SHP77 (cell line): ENCODE data around the gene MGST2.
"Not testable (repeated sequence)": the region's sequence is repeated elsewhere in the genome, so short reads cannot be mapped to it uniquely, and the experiment has no call there.

Source experiments
- DNase-seq, 2 experiments: peaks; one replicate each; lab custom pipeline; 2025; lab: John Stamatoyannopoulos, UW

The MGST2 gene

GRCh38 chr4:139669890-139670289 is 4.3 kb downstream of the MGST2 start:
- no peak for DNase-seq

DNA sequence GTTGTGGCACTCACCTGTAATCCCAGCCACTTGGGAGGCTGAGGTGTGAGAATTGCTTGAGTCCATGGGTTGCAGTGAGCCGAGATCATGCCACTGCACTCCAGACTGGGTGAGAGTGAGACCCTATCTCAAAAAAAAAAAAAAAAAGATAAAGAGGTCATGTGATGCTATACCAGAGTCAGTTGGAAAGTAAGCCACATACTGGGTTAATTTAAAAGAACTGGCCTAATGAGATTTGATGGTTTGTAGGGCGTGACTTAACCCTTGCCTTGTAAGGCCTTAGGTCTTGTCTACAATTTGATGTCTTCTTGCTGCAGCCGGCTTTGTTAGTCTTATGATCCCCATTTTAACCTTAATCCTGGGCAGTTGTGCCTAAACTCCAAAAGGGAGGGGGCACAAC is 5.2 kb downstream of the MGST2 start:
- DNase-seq = no peak

GRCh38 chr4:139672215-139672614 is 6.6 kb downstream of the MGST2 start:
- no peak for DNase-seq

- no peak for DNase-seq
Measured at GRCh38 chr4:139672732-139673131, 7.1 kb downstream of the MGST2 start.

DNA sequence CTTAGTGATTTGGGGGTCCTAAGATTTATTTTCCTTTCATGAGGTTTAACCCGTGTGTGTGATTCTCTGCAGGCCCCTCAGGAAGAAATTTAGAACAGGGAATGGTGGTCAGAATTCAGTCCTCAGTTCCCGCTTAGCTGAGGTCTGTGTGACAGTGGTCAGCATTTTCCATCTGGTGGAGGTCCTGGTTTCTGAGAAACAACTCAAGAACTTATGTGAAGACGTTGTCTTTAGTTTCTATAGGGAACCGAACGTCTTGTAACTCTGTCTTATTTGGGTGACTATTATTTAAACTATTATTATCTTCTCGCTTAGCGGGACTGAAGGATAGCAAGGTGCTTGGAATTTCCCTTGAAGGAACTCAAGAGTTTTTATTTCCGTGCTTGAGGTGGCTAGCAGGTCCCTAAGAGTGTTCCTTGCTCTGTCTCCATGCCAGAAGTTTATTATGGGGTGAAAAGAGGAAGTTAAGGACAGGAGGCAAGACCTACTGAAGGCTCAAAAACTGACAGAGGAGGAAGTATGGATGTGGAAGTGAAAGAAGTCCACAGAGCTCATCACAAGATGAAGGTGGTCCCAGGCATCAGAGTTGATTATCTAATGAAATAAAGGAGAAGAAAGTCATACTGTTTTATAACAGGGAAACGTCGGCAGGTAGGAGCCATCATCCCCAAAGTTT is 9.4 kb downstream of the MGST2 start:
- no peak for DNase-seq

- no peak for DNase-seq
Measured at GRCh38 chr4:139675651-139676050, 10.0 kb downstream of the MGST2 start.

- no peak for DNase-seq
Measured at GRCh38 chr4:139676365-139676764, 10.7 kb downstream of the MGST2 start.

DNA sequence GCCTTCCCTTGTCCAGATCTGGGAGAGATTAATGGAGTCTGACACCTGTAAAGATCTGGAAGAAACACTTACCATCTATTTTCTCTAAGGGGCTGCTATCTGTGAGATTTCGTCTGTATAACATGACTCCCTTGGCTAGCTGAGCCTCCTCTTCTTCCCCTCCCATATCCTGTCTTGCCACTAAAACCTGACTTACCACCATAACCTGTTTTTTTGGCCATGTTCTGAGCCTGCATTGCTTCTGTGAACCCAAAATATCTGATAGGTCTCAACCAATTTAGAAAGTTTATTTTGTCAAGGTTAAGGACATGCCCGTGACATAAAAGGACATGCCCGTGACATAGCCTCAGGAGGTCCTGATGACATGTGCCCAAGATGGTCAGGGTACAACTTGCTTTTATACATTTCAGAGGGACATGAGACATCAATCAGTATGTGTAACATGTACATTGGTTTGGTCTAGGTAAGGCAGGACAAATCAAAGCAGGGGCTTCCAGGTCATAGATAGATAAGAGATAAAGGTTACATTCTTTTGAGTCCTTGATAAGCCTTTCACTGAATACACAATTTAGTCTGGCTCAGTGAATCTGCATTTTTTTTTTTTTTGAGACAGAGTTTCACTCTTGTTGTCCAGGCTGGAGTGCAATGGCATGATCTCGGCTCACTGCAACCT is 11.4 kb downstream of the MGST2 start:
- no peak for DNase-seq

- no peak for DNase-seq
Measured at GRCh38 chr4:139682309-139682708, 16.7 kb downstream of the MGST2 start.

DNA sequence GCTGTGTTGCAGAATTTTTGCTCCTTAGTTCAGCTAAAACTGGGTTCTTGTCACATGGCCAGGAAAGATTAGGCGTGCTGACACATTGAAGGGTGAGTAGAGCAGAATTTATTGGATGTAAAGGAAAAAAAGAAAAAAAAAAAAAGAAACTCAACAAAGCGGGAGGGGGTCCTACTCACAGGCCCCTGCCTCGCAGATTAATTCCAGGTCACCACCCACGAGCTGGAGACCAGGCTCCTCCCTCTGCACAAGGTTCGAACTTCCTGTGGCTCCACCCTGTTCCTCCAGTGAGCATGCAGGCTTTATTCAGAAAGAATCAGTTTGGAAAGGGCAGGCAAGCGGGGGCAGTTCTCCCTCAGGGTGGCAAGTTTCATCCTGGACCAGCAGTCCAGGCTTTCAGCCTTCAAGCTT is 17.1 kb downstream of the MGST2 start:
- no peak for DNase-seq

DNA sequence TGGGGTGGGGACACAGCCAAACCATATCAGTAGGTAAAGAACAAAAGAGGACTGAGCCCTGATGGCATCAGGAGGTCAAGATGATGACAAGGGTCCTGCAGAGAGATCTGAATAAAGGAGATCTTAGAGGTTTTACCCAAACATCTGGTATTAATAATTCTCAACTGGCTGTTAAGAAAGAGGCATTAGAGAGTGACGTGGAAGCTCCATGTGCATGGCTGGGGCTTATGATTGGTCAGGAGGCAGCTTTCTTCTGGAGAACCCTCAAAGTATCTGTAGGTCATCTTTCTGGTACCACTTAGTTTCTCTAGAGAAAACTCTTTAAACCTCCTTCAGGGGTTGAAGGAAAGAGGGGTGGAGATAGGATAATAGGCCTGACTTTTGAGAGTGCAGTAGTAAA is 18.7 kb downstream of the MGST2 start:
- no peak for DNase-seq

DNA sequence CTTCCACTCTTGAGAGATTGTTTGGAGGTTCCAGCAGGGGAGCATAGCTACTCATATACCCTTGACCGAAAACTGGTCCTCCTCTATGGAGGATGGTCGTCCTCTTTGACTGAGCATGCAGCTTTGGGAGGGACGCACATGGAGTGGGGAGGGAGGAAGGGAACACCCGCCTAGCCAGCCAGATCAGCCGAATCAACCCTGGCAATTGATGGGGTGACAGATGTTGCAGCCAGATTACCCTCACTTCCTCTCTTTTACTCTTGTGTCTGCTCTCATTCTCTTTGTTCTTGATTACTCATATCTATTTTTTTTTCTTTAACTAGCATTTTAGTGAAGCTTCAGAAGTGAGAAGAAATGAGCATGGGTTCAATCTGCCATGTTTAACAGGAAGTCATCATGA is 19.6 kb downstream of the MGST2 start:
- no peak for DNase-seq

DNA sequence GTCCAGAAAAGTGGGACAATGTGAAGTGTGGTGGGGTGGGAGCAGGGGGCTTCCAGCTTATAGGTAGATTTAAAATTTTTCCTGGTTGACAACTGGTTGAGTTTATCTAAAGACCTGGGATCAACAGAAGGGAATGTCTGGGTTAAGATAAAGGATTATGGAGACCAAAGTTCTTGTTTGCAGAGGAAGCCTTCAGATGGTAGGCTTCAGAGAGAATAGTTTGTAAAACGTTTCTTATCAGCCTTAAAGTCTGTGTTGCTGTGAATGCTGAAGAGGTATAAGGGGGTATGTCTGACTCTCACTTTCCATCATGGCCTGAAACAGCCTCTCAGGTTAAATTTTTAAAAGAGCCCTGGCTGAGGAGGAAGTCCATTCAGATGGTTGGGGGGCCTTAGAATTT is 20.5 kb downstream of the MGST2 start:
- no peak for DNase-seq

- DNase-seq = no peak
Measured at GRCh38 chr4:139686988-139687387, 21.4 kb downstream of the MGST2 start.

- DNase-seq = no peak
Measured at GRCh38 chr4:139689093-139689722, 23.6 kb downstream of the MGST2 start.

GRCh38 chr4:139690419-139690818 is 24.8 kb downstream of the MGST2 start:
- DNase-seq = no peak

DNA sequence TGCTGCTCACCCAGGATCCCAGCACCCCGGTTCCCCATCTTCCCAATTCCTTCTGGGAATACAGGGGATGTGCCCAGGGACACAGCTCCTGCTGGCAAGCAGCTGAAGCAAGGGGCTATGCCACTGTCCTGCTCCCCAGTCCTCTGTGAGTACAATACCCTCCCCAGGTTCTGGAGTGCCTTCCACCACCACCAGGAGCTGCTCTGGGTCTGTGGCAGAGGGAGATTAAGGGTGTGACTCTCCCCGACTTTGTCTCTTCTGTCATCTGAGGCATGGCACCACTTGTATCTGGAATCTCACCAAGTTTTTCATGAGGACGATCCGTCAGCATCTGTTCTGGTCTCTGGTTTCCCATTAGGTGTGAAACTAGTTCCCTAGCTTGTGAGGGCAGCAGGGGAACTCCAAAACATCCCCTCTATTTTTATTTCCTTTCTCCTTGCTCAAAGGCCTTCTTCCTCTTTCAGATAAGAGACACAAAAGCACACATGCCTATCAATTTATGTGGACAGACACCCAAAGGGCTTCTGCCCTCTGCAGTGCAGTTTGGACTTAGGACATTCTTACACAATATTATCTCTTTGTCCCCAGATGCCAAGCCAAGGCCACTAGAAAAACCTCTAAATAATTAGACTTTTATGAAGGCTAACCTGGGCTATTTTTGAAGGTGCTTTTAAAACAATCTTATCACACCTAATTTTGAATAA is 26.8 kb downstream of the MGST2 start:
- DNase-seq = no peak

DNA sequence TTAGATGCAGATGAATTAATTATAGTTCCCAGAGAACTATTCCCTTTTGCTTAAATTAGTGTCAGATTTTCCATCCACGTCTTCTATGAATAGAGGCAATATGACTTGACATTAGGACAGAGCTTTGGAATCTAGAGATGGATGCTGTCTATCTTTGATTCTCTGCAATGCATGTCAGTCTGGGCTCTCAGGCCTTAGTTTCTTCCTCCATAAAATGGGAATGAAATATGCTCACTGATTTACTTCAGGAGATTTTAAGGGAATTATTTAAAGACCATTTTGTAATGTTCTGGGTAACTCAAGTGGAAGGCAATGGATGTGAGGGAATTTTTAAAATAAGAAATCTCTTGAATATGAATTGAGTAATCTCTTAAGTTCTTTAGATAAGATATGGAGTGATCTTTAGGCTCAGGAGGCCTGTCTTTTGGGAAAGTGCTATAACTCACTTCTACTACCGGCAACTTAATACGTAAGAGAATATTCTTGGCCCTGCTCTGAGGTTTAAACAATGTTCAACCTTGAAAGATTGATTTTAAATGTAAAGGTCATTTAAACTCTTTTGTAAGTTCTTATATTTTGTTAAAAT is 29.0 kb downstream of the MGST2 start:
- DNase-seq = no peak

DNA sequence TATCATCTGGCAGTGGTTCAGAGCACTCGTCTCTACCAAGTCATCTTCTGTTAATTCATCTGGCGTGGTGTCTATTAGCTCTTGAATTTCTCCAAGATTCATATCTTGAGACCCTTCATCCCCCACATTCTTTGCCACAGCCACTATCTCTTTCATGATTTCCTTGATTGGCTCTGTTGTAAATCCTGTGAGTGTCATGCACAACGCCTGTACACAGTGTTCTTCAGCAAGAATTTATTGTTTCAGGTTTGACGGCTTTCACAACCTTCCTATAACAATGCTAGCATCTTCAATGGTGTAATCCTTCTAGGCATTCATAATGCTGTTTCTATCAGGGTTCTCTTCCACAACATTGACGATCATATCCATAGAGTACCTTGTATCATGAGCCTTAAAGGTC is 30.9 kb downstream of the MGST2 start:
- DNase-seq = no peak

DNA sequence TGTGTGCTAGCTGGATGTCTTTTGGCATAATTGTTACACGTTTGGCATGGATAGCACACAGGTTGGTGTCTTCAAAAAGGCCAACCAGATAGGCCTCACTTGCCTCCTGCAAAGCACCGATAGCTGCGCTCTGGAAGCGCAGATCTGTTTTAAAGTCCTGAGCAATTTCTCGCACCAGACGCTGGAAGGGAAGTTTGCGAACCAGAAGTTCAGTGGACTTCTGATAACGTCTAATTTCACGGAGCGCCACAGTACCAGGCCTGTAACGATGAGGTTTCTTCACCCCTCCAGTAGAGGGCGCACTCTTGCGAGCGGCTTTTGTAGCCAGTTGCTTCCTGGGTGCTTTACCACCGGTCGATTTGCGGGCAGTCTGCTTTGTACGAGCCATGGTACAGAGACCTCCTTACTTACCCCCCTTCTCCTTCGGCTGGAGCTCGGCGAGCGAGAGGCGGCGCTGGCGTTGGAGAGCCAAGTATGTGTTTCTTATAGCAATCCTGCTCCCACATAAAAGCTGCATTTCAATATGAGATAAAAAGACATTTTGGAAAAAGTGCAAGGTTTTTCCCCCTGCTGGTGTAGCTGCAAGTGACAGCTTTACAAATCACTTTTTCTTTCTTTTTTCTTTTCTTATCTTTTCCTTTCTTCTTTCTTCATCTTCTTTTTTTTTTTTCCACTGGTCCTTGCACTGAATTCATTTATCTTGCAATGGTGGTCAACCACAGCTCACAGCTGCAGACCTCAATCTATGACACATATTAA is 32.7 kb downstream of the MGST2 start:
- DNase-seq = not testable (repeated sequence)

DNA sequence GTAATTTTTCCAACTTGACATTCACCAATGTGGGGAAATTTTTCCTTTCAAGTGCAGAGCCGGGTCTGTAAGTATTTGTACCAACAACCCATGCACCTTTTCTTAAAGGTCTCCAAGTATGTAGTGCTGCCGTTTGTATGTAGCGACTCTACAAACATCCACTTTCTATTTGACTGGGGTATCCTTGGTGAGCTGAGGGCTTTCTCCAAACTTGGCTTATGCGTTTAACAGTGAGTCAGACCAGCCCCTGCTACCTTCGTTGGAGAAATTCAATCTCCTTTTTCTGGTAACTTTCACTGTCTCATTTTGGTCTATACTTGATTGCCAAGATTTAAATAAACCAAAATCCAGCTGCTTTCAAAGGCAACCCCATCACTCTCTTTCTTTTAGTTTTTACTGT is 34.9 kb downstream of the MGST2 start:
- no peak for DNase-seq
